ENCODE data around the gene UBD.

Gene UBD

GRCh38 chr6:29530671-29531310 lies 28.7 kb downstream of the UBD start:
- no peak overlapping the region for H3K4me3 ChIP-seq (ENCODE audit: extremely low read depth, insufficient read depth, low read length, poor library complexity, severe bottlenecking)
- no peaks in the 10 kb centered on the region for H3K36me3 ChIP-seq (ENCODE audit: control insufficient read depth, insufficient read depth, low read length)
- no peaks in the 10 kb centered on the region for H3K4me1 ChIP-seq (ENCODE audit: control insufficient read depth, insufficient read depth, low read length, poor library complexity, severe bottlenecking)
- no peaks in the 10 kb centered on the region for H3K9me3 ChIP-seq (ENCODE audit: control insufficient read depth, low read length)
- WGBS, 2 experiments (ENCODE audit: insufficient coverage in 2 of 2), result 71% methylated on average over 2 of the region's 2 CpGs; no CpG with 5 or more reads in 1 of the 2 experiments
- no peak overlapping the region for H3K27ac ChIP-seq (ENCODE audit: low read depth, low read length, severe bottlenecking)

GRCh38 chr6:29529956-29530355 lies 29.6 kb downstream of the UBD start:
- H3K36me3 ChIP-seq (ENCODE audit: control insufficient read depth, insufficient read depth, low read length), result no peaks in the 10 kb centered on the region
- H3K27ac ChIP-seq (ENCODE audit: low read depth, low read length, severe bottlenecking), result no peak overlapping the region
- H3K9me3 ChIP-seq (ENCODE audit: control insufficient read depth, low read length), result no peaks in the 10 kb centered on the region
- WGBS, 2 experiments (ENCODE audit: insufficient coverage in 2 of 2), result 94% methylated on average over 2 to 3 of the region's 3 CpGs
- no peak overlapping the region for H3K4me3 ChIP-seq (ENCODE audit: extremely low read depth, insufficient read depth, low read length, poor library complexity, severe bottlenecking)
- H3K4me1 ChIP-seq (ENCODE audit: control insufficient read depth, insufficient read depth, low read length, poor library complexity, severe bottlenecking), result no peaks in the 10 kb centered on the region

DNA sequence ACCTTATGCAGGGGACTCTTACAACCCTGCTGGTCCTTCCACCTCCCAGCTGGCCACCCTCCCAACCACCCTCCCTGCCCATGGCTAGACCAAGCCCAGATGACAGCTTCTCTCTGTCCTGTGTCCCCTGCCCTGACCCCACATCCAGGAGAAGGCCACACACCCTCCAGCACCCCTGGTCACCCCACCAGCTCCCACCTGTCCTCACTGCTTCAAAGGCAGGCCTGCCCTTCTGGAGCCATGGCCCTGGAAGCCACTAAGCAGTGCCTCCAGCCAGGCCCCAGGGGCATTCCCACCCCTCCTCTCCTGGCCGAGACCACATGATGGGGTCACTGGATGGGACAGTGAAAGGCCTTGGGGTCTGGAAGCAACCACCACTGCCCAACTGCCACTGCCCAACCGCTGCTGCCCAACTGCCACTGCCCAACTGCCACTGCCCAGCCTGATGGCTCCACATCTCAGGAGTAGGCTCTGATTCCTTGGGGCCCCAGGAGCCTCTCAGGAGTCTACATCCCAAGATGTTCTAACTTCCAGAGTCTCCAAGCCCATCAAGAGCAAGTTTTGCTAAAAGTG lies 30.5 kb downstream of the UBD start:
- Histone ChIP-seq H3K4me3 (ENCODE audit: extremely low read depth, insufficient read depth, low read length, poor library complexity, severe bottlenecking) (no peak overlapping the region), H3K9me3 (ENCODE audit: control insufficient read depth, low read length) (no peaks in the 10 kb centered on the region), H3K4me1 (ENCODE audit: control insufficient read depth, insufficient read depth, low read length, poor library complexity, severe bottlenecking) (no peaks in the 10 kb centered on the region), H3K36me3 (ENCODE audit: control insufficient read depth, insufficient read depth, low read length) (no peaks in the 10 kb centered on the region), H3K27ac (ENCODE audit: low read depth, low read length, severe bottlenecking) (no peak overlapping the region)
- 86 to 100% methylated on average over 1 of the region's 2 CpGs for WGBS, 2 experiments (ENCODE audit: insufficient coverage in 2 of 2)

DNA sequence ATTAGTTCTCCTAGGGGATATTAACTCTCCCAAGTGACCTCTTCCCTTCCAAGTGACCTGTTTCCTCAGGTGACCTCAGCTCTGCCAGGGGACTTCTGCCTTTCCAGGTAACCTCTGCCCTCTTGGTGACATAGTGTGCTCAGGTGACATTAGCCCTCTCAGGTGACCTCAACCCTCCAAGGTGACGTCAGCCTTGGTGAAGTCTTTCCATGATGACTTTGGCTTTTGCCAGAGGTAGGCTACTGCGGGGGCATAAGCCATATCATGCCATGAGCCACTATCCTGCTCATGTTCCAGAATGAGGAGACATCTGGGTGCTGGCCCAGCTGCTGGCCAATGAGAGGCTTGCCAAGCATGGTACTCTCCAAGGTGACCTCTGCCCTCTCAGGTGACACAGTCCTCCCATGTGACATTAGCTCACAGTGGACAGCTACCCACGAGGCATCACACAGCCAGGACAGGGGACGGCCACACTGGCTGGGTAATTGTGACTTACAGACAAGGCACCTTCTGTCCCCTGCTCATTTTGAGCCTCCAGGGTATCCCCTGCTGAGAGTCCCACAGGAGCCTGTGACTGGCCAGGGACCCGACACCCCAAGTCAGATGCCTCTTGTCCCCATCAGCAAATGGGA lies 31.1 kb downstream of the UBD start:
- H3K4me3 ChIP-seq (ENCODE audit: extremely low read depth, insufficient read depth, low read length, poor library complexity, severe bottlenecking), result no peak overlapping the region
- no peak overlapping the region for H3K27ac ChIP-seq (ENCODE audit: low read depth, low read length, severe bottlenecking)
- H3K4me1 ChIP-seq (ENCODE audit: control insufficient read depth, insufficient read depth, low read length, poor library complexity, severe bottlenecking), result no peaks in the 10 kb centered on the region
- H3K36me3 ChIP-seq (ENCODE audit: control insufficient read depth, insufficient read depth, low read length), result no peaks in the 10 kb centered on the region
- peaks cover 2% of the 10 kb centered on the region for H3K9me3 ChIP-seq (ENCODE audit: control insufficient read depth, low read length)
- 72 to 79% methylated on average over 5 of the region's 5 CpGs for WGBS, 2 experiments (ENCODE audit: insufficient coverage in 2 of 2)

- Histone ChIP-seq H3K27ac (ENCODE audit: low read depth, low read length, severe bottlenecking) (no peak overlapping the region), H3K4me3 (ENCODE audit: extremely low read depth, insufficient read depth, low read length, poor library complexity, severe bottlenecking) (no peak overlapping the region), H3K36me3 (ENCODE audit: control insufficient read depth, insufficient read depth, low read length) (no peaks in the 10 kb centered on the region), H3K4me1 (ENCODE audit: control insufficient read depth, insufficient read depth, low read length, poor library complexity, severe bottlenecking) (no peaks in the 10 kb centered on the region), H3K9me3 (ENCODE audit: control insufficient read depth, low read length) (peaks cover 4% of the 10 kb centered on the region)
- 80 to 88% methylated on average over 2 of the region's 2 CpGs for WGBS, 2 experiments (ENCODE audit: insufficient coverage in 2 of 2)
These were observed 32.0 kb downstream of the UBD start for GRCh38 chr6:29527564-29527963.

DNA sequence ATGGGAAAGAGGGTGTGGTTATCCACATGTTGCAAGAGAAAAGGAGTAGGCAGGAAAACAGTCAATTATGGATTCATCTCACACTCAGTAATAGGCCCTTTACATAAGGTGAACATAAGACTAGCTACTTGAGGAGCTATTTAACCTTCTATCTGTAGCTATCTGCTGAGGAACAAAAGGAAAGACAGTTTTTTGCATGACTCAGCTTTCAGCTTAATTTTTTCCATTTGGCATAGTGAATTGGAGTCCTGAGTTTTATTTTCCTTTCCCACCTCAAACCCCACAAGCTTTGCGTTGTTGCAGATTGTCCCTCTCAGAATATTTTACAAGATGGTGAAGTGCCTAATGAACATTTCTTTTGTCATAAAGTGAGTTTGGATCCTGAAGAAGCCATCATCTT lies 32.4 kb downstream of the UBD start:
- no peak overlapping the region for H3K4me3 ChIP-seq (ENCODE audit: extremely low read depth, insufficient read depth, low read length, poor library complexity, severe bottlenecking)
- H3K4me1 ChIP-seq (ENCODE audit: control insufficient read depth, insufficient read depth, low read length, poor library complexity, severe bottlenecking), result no peaks in the 10 kb centered on the region
- H3K9me3 ChIP-seq (ENCODE audit: control insufficient read depth, low read length), result peaks cover 4% of the 10 kb centered on the region
- no CpG with 5 or more reads among the region's 1 CpG for WGBS, 2 experiments (ENCODE audit: insufficient coverage in 2 of 2)
- H3K36me3 ChIP-seq (ENCODE audit: control insufficient read depth, insufficient read depth, low read length), result no peaks in the 10 kb centered on the region
- no peak overlapping the region for H3K27ac ChIP-seq (ENCODE audit: low read depth, low read length, severe bottlenecking)

DNA sequence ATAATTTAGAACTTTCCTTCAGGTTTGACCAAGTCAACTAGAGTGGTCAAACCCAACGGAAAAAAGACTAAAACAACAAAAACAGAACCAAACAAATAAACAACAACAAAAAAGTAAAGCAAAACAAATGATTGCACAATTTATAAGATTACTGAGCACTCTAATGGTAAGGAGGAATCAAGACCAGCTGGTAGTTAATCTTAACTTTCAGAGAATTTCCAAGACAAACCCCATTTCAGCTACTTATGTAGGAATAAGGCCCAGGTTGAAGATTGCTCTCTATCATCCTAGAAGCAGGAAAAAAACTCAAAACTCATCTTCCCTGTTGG lies 34.3 kb downstream of the UBD start:
- Histone ChIP-seq H3K9me3 (ENCODE audit: control insufficient read depth, low read length) (peaks cover 4% of the 10 kb centered on the region), H3K36me3 (ENCODE audit: control insufficient read depth, insufficient read depth, low read length) (no peaks in the 10 kb centered on the region), H3K4me3 (ENCODE audit: extremely low read depth, insufficient read depth, low read length, poor library complexity, severe bottlenecking) (no peak overlapping the region), H3K27ac (ENCODE audit: low read depth, low read length, severe bottlenecking) (no peak overlapping the region), H3K4me1 (ENCODE audit: control insufficient read depth, insufficient read depth, low read length, poor library complexity, severe bottlenecking) (no peaks in the 10 kb centered on the region)
- WGBS, 2 experiments (ENCODE audit: insufficient coverage in 2 of 2), result no CpG with 5 or more reads among the region's 1 CpG

- no peak overlapping the region for H3K27ac ChIP-seq (ENCODE audit: low read depth, low read length, severe bottlenecking)
- no peaks in the 10 kb centered on the region for H3K36me3 ChIP-seq (ENCODE audit: control insufficient read depth, insufficient read depth, low read length)
- WGBS, 2 experiments (ENCODE audit: insufficient coverage in 2 of 2), result 84 to 93% methylated on average over 4 of the region's 7 CpGs
- H3K9me3 ChIP-seq (ENCODE audit: control insufficient read depth, low read length), result peaks cover 4% of the 10 kb centered on the region
- no peak overlapping the region for H3K4me3 ChIP-seq (ENCODE audit: extremely low read depth, insufficient read depth, low read length, poor library complexity, severe bottlenecking)
- no peaks in the 10 kb centered on the region for H3K4me1 ChIP-seq (ENCODE audit: control insufficient read depth, insufficient read depth, low read length, poor library complexity, severe bottlenecking)
These were observed 34.9 kb downstream of the UBD start for GRCh38 chr6:29524444-29525310.

- whole genome bisulfite sequencing, 2 experiments (ENCODE audit: insufficient coverage in 2 of 2), result 83% methylated on average over 1 of the region's 2 CpGs; no CpG with 5 or more reads in 1 of the 2 experiments
- Histone ChIP-seq H3K27ac (ENCODE audit: low read depth, low read length, severe bottlenecking) (no peak overlapping the region), H3K4me1 (ENCODE audit: control insufficient read depth, insufficient read depth, low read length, poor library complexity, severe bottlenecking) (no peaks in the 10 kb centered on the region), H3K9me3 (ENCODE audit: control insufficient read depth, low read length) (peaks cover 4% of the 10 kb centered on the region), H3K36me3 (ENCODE audit: control insufficient read depth, insufficient read depth, low read length) (no peaks in the 10 kb centered on the region), H3K4me3 (ENCODE audit: extremely low read depth, insufficient read depth, low read length, poor library complexity, severe bottlenecking) (no peak overlapping the region)
These were observed 35.5 kb downstream of the UBD start for GRCh38 chr6:29524044-29524443.

GRCh38 chr6:29522227-29522626 lies 37.3 kb downstream of the UBD start:
- no CpG with 5 or more reads among the region's 2 CpGs for WGBS, 2 experiments (ENCODE audit: insufficient coverage in 2 of 2)
- no peaks in the 10 kb centered on the region for H3K4me1 ChIP-seq (ENCODE audit: control insufficient read depth, insufficient read depth, low read length, poor library complexity, severe bottlenecking)
- no peaks in the 10 kb centered on the region for H3K36me3 ChIP-seq (ENCODE audit: control insufficient read depth, insufficient read depth, low read length)
- no peak overlapping the region for H3K4me3 ChIP-seq (ENCODE audit: extremely low read depth, insufficient read depth, low read length, poor library complexity, severe bottlenecking)
- peaks cover 4% of the 10 kb centered on the region for H3K9me3 ChIP-seq (ENCODE audit: control insufficient read depth, low read length)
- H3K27ac ChIP-seq (ENCODE audit: low read depth, low read length, severe bottlenecking), result no peak overlapping the region
